Ishikawa (cell line): Measurements from ENCODE around the gene UBL7.

Experiments used
- CEBPB ChIP-seq: IDR thresholded peaks from 2 replicates; pipeline ENCODE4 v1.6.1; 2012
- CREB1 ChIP-seq: IDR thresholded peaks from 2 replicates; pipeline ENCODE4 v1.6.1; 2012; ENCODE audit warnings: low read depth
- EGR1 ChIP-seq: IDR thresholded peaks from 2 replicates; pipeline ENCODE4 v1.6.1; 2012
- EP300 ChIP-seq: IDR thresholded peaks from 2 replicates; pipeline ENCODE4 v1.6.1; 2012; ENCODE audit warnings: borderline replicate concordance
- FOXM1 ChIP-seq: IDR thresholded peaks from 2 replicates; pipeline ENCODE4 v1.6.1; 2012; ENCODE audit warnings: low read depth, borderline replicate concordance
- NFIC ChIP-seq: IDR thresholded peaks from 2 replicates; pipeline ENCODE4 v1.6.1; 2012
- RAD21 ChIP-seq: IDR thresholded peaks from 2 replicates; pipeline ENCODE4 v1.6.1; 2012; ENCODE audit warnings: low read depth
- REST ChIP-seq: IDR thresholded peaks from 2 replicates; pipeline ENCODE4 v1.6.1; 2012; ENCODE audit warnings: low read depth, mild to moderate bottlenecking
- TAF1 ChIP-seq: IDR thresholded peaks from 2 replicates; pipeline ENCODE4 v1.6.1; 2012; ENCODE audit warnings: low read depth, mild to moderate bottlenecking
- TCF12 ChIP-seq: IDR thresholded peaks from 2 replicates; pipeline ENCODE4 v1.6.1; 2012; ENCODE audit warnings: low read depth
- TEAD4 ChIP-seq: IDR thresholded peaks from 2 replicates; pipeline ENCODE4 v1.6.1; 2012
- YY1 ChIP-seq: IDR thresholded peaks from 2 replicates; pipeline ENCODE4 v1.6.1; 2012; ENCODE audit warnings: low read depth
- ZBTB7A ChIP-seq: IDR thresholded peaks from 2 replicates; pipeline ENCODE4 v1.6.1; 2012; ENCODE audit warnings: low read depth
- TF ChIP-seq, protein P1 (sequence below): IDR thresholded peaks from 2 replicates; pipeline ENCODE4 v1.6.1; 2012
- TF ChIP-seq, protein P2 (sequence below): IDR thresholded peaks from 2 replicates; pipeline ENCODE4 v1.6.1; 2012

The UBL7 gene

GRCh38 chr15:74415966-74416916, 44.7 kb downstream of the UBL7 start:
- TF ChIP-seq, protein P1, sequence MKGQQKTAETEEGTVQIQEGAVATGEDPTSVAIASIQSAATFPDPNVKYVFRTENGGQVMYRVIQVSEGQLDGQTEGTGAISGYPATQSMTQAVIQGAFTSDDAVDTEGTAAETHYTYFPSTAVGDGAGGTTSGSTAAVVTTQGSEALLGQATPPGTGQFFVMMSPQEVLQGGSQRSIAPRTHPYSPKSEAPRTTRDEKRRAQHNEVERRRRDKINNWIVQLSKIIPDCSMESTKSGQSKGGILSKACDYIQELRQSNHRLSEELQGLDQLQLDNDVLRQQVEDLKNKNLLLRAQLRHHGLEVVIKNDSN, result no peak
- TF ChIP-seq TEAD4 (no peak), EP300 (no peak), REST (no peak)

- TF ChIP-seq NFIC, result no peak
- no peak for TF ChIP-seq YY1
- TF ChIP-seq ZBTB7A, result no peak
- TF ChIP-seq FOXM1, result no peak
These were observed 46.2 kb downstream of the UBL7 start for GRCh38 chr15:74414603-74415338.

DNA sequence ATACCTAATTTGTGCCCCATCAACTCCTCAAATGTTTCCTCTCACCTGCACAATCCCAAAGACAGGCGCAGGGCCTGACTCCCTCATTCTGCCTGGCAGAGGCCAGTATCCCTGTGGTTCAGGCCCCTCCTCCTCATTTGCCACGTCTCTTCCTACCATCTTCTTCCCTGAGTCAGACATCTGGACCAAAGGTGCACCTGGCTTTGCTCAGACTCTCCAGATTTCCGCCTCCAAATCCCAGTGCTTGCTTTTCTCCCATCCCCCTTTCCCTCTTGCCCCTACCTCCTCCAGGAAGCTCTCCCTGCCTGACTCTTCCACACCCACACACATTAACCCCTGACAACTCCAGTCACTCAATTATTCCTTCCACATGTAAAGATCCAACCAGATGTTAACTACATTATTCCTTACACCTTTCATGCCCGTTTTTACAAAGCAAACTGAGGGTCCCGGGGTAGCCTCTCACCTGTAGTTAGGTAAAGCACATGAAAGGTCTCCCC, 46.8 kb downstream of the UBL7 start:
- no peak for TF ChIP-seq YY1
- TF ChIP-seq RAD21, result no peak
- no peak for TF ChIP-seq ZBTB7A

- TF ChIP-seq, protein P1, result no peak
- TF ChIP-seq TAF1 (no peak), FOXM1 (no peak), EP300 (no peak), YY1 (no peak), EGR1 (no peak), ZBTB7A (no peak), TEAD4 (no peak), REST (no peak), RAD21 (no peak), TCF12 (no peak), CREB1 (no peak), CEBPB (no peak), NFIC (no peak)
- TF ChIP-seq, protein P2, sequence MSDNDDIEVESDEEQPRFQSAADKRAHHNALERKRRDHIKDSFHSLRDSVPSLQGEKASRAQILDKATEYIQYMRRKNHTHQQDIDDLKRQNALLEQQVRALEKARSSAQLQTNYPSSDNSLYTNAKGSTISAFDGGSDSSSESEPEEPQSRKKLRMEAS, result no peak
These were observed 47.4 kb downstream of the UBL7 start for GRCh38 chr15:74413350-74414080.

- TF ChIP-seq FOXM1 (no peak), RAD21 (no peak), TCF12 (no peak), TAF1 (no peak), YY1 (no peak), NFIC (no peak), CEBPB (no peak), EP300 (no peak), ZBTB7A (no peak), TEAD4 (no peak), REST (no peak)
- TF ChIP-seq, protein P1, result no peak
These were observed 48.8 kb downstream of the UBL7 start for GRCh38 chr15:74412159-74412558.
